ENCODE results near the gene CD6.

DNA sequence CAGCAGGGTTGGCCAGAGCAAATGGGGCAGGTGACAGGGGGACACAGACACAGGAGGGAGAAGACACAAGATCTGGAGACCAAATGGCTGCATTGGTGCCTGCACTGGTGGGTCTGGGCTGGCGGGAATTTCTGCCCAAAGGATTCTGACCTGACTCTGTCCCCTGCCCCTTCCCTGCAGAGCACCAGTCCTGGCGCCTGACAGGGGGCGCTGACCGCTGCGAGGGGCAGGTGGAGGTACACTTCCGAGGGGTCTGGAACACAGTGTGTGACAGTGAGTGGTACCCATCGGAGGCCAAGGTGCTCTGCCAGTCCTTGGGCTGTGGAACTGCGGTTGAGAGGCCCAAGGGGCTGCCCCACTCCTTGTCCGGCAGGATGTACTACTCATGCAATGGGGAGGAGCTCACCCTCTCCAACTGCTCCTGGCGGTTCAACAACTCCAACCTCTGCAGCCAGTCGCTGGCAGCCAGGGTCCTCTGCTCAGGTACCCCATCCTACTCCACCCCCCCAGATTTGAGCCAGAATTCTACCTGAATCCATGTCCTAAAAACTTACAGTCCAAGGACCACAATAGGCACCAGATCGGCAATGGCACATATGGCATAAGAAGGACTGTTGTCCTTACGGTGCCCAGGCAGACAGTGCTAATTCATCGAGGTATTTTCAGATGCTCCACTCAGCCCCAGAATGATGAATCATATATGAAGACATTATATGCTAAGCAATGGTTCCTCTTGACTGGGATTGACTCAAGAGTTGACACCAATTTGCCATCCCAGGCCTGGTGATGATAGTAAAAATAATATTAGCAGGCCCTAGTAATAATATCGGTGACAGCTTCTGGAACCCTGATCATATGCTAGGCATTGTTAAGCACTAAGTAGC lies 38.2 kb downstream of the CD6 start:
- TF ChIP-seq, protein P1, sequence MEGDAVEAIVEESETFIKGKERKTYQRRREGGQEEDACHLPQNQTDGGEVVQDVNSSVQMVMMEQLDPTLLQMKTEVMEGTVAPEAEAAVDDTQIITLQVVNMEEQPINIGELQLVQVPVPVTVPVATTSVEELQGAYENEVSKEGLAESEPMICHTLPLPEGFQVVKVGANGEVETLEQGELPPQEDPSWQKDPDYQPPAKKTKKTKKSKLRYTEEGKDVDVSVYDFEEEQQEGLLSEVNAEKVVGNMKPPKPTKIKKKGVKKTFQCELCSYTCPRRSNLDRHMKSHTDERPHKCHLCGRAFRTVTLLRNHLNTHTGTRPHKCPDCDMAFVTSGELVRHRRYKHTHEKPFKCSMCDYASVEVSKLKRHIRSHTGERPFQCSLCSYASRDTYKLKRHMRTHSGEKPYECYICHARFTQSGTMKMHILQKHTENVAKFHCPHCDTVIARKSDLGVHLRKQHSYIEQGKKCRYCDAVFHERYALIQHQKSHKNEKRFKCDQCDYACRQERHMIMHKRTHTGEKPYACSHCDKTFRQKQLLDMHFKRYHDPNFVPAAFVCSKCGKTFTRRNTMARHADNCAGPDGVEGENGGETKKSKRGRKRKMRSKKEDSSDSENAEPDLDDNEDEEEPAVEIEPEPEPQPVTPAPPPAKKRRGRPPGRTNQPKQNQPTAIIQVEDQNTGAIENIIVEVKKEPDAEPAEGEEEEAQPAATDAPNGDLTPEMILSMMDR (IDR thresholded peaks at IDR 0.05), result no peak
- TF ChIP-seq EZH2 (IDR thresholded peaks at IDR 0.05) (no peak), EZH2phosphoT487 (IDR thresholded peaks at IDR 0.05) (no peak)
